GDM1 (cell line): ENCODE data around the gene ZNF410.

ENCODE experiments used
- DNase-seq: peaks from one replicate; lab custom pipeline; 2025; lab: John Stamatoyannopoulos, UW

Gene ZNF410

DNA sequence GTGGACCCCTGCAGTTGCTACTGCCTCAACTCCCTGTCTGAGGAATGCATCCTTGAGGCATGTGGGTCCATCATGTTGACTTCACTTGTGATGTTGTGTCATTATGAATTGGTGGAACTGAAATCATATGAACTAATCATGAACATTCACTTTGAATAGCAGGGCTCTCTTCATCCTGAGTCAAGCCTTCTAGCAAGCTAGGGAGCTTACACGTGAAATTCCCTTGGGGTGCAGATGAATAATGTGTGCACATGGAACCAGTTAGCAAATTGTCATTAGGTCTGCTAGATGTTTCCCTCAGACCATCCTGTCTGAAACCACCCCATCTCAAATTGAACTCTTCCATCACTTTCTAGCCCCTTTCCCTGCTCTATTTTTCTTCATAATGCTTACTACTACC lies 67.1 kb downstream of the ZNF410 start:
- DNase-seq: no peak

DNA sequence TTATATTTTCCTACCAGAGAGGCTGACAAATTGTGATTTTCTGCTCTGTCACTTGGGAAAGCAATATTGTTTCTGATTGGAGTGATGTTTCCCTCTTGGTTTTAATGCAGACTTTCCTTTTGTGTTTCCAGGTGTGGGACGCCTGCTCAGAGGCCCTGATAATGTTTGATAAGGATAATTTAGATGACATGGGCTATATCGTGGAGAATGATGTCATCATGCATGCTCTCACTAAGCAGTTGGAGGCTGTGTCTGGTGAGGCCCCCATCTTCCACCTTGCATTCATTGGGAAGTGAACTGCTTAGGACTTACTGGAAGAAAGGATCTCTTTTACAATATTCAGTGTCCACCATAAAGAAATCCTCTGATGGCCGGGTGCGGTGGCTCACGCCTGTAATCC lies 69.0 kb downstream of the ZNF410 start:
- DNase-seq: no peak

DNA sequence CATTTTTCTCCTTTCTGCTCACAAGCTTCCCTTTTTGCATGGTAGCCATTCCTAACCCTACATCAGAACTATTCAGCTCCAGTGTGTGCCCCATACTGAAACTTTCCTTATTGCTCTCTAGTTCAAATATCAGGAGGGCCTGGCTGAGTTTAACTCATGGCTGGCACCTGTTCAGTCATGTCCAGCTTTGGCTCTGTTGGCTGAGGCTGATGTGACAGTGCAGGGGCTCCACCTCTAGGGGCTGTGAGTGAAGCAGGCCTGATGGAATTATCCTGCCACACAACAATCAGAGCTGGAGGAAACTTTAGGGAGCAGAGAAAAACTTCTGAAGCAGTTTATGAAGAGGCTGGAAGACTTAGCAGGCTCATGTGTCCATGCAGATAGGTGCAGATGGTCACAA lies 71.9 kb downstream of the ZNF410 start:
- no peak for DNase-seq

DNA sequence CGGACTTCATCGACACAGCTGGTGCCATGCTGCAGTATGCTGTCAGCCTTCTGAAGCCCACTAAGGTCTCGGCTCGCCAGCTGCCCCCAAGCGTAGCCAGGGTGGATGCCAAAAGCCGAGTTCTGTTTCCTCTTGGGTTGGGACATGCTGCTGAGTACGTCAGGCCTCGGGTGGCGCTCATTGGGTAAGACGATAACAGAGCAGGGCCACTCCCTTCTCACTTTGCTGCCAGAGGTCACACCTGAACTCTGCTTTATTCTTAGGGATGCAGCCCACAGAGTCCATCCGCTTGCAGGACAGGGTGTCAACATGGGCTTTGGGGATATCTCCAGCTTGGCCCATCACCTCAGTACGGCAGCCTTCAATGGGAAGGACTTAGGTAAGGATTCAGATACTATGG lies 74.5 kb downstream of the ZNF410 start:
- no peak for DNase-seq

DNA sequence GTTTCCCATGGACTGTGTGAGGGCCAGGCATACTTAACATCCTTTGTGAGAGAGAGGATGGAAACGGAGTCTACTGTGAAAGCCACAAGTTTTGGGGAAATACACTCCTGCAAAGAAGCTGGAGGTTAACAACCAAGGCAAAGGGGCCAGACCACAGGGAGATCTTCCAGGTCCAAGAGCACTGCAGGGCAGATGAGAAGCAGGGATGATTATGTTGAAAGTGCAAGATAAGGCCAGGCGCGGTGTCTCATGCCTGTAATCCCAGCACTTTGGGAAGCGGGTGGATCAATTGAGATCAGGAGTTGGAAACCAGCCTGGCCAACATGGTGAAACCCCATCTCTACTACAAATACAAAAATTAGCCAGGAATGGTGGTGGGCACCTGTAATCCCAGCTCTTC lies 78.6 kb downstream of the ZNF410 start:
- DNase-seq: no peak

DNA sequence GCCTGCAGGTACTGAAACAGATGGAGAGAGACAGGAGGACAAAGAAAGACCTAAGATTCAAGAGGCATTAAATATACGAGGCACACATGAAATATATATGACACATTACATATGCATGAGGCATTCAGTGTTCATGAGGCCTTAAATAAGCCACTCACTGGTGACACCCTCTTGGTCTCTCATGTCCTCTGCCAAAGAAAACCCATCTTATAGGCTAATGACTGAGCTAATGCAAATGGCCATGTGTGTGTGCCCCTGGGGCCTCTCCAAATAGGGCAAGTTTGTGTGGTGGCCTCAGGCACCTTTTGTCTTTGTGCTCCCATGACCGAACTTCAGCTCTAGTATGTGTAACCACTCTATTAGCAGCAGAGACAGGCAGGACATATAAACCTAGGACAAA lies 82.2 kb downstream of the ZNF410 start:
- DNase-seq: no peak

DNA sequence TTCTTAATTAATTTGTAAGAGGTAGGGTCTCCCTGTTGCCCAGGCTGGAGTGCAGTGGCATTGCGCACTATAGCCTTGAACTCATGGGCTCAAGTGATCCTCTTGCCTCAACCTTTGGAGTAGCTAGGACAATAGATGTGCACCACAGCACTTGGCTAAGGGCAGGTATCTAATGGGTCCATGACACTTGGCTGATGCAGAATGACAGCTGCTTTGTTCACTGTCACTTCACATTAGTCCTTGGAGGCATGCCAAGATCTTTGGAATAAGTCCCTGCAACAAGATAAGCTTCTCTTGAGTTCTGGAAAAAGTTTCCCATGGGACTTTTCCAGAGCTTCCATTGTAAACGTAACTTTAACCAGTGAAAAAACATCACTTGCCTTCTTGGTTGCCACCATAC lies 86.8 kb downstream of the ZNF410 start:
- no peak for DNase-seq

DNA sequence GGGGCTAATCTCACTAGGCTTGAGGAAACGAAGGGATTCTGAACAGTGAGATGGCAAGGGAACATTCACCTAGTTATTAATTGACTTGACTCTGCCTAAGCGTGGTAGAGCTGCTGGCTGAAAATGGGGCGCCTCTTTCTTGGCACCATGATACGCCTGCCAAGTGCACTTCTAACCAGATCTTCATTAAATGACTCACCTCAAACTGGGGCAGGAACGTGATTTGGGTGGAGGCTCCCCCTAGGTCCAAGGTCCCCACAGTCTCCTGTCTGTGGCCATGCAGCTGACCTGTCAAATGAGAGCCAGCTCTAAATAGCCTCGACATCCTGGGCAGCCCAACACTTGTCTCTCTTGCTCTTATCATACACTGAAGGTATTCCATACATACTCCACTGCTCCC lies 89.5 kb downstream of the ZNF410 start:
- no peak for DNase-seq

DNA sequence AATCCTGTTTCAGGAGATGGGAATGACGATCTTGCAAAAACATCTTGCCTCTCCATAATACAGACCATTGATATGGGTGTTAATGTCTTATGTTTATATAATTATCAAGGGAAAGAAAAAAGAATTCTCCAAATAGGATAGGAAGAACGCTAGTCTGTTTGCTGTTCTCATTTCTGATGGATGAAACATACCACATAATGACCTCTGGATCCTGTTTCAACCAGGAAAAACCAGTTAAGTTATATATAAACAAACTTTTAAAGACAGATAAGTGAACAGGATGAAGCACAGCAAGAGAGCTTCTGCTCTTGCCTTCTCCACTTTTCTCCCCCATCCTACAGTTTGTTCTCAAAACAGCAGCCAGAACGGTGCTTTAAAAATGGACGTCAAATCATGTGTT lies 91.2 kb downstream of the ZNF410 start:
- no peak for DNase-seq
